GM18861 (cell line): ENCODE data around the gene HCFC1R1.

Experiments
- ATAC-seq: cut with Tn5 transposase; IDR thresholded peaks from one replicate; pipeline ENCODE4 v1.9.1; 2021; ENCODE audit not compliant: unreplicated experiment

The HCFC1R1 gene

DNA sequence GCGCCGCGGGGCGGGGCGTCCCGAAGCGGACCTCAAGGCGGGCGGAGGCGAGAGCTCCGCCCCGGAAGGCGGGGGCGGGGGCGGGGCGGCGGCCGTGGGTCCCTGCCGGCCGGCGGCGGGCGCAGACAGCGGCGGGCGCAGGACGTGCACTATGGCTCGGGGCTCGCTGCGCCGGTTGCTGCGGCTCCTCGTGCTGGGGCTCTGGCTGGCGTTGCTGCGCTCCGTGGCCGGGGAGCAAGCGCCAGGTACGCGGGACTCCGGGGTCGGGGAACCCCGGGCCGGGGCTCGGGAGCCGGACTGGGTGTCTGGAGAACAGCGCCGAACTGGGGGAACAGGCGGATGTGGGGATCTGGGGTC lies 3.5 kb downstream of the HCFC1R1 start, which contains the start of gene TNFRSF12A:
Gene TNFRSF12A, plus strand, starts transcription at position 122 of the 357 bp plus-strand sequence. Its CDS starts 30 bp downstream, at position 152.
- no peak for ATAC-seq

DNA sequence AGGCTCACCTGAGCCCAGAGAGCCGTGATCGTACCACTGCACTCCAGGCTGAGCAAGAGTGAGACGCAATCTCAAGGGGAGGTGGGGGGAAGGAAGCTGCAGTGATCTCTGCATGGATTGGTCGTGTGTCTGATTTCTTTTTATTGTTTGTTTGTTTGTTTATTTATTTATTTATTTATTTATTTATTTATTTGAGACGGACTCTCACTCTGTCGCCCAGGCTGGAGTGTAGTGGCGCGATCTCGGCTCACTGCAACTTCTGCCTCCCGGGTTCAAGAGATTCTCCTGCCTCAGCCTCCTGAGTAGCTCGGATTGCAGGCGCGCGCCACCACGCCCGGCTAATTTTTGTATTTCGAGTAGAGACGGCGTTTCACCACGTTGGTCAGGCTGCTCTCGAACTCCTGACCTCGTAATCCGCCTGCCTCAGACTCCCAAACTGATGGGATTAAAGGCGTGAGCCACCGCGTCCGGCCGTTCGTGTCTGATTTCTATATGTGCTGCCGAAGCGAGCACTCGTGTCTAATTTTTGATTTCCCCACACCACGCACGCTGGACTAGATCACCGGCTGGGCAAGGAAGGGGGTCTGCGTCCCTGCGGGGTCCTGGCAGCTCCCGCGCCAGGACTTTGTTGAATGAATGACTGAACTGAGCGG lies 4.0 kb downstream of the HCFC1R1 start:
- ATAC-seq = no peak

- no peak for ATAC-seq
Observed at GRCh38 chr16:3017794-3018506, 5.8 kb downstream of the HCFC1R1 start, which contains the start of gene CLDN6. Gene CLDN6, minus strand, starts transcription at chr16:3018183. Its CDS starts 2,162 bp downstream, at chr16:3016021.

GRCh38 chr16:3017344-3017743 lies 6.4 kb downstream of the HCFC1R1 start:
- no peak for ATAC-seq

GRCh38 chr16:3015865-3016521 lies 7.7 kb downstream of the HCFC1R1 start:
- ATAC-seq = no peak

- ATAC-seq = no peak
Observed at GRCh38 chr16:3014971-3015370, 8.8 kb downstream of the HCFC1R1 start.

DNA sequence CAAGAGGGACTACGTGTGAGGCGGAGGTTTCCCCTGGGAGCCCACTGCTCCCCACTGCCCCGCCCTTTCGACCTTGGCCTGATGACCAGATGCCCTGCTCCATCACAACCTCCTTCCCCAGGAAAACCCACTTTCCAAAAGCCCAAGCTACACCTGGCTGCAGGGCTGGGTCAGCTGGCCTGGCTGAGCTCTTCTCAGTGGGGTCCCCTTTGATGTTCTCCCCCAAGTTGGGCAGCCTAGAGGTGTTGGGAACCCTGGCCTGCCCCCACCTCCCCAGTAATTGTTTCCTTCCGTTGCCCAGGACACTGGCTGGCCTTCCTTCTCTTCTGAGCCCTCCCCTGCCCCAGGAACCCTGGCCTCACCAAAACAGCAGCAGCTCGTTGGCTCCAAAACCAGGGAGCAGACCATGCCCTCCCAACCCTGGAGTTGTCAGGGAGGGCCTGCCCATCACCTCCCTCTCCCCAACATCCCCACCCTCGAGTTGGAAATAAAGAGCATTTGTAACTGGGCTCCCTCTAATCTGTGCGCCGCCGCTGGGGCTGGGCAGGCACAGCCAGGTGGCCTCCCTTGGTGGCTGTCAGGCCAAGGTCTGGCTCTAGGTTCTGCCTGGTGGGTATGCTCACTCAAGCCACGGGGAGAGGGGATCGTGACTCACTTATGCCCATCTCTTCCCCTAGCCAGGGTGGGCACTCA lies 9.6 kb downstream of the HCFC1R1 start:
- no peak for ATAC-seq

- ATAC-seq = no peak
Observed at GRCh38 chr16:3013491-3013951, 10.2 kb downstream of the HCFC1R1 start.

DNA sequence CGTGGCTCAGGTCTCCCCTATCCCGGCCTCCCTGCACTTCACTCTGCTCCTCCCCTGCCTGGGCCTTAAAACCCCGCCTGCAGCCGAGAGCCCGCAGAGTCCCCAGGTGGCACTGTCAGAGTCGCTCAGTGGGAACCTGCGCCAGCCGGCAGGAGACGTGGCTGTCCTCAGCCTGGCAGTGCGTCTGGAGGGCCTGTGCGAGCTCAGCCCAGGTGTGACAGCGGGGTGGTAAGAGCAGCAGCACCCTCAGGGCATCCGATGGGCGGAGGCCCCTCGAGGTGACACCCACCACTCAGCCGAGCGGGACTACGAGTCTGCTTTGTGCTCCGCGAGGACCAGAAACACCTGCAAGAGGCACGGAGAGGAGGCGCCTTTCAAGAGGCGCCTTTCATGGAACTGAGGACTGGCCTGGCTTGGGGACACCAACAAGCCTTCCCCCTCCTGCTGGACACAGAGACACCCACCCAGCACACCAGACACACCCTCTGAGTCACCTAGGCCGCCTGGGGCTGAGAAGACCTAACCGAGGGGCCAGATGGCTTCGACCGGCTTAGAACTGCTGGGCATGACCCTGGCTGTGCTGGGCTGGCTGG lies 10.8 kb downstream of the HCFC1R1 start, which contains the start of gene CLDN9:
Gene CLDN9, plus strand, starts transcription at position 96 of the 593 bp plus-strand sequence. Its CDS starts 440 bp downstream, at position 536.
- no peak for ATAC-seq

GRCh38 chr16:3012246-3012645 lies 11.5 kb downstream of the HCFC1R1 start:
- no peak for ATAC-seq

DNA sequence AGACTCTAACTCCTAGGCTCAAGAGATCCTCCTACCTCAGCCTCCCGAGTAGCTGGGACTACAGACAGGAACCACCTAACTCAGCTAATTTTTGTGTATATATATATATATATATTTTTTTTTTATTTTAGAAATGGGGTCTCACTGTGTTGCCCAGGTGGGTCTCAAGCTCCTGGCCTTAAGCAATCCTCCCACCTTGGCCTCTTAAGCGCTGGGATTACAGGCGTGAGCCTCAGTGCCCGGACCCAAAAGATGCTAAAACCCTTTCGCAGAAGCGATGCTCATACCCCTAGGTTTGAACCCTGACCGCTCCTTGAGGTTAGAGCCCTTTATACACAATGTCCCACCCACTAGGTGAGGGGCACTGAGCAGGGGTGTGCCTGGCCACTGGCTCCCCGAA lies 13.2 kb downstream of the HCFC1R1 start:
- no peak for ATAC-seq

DNA sequence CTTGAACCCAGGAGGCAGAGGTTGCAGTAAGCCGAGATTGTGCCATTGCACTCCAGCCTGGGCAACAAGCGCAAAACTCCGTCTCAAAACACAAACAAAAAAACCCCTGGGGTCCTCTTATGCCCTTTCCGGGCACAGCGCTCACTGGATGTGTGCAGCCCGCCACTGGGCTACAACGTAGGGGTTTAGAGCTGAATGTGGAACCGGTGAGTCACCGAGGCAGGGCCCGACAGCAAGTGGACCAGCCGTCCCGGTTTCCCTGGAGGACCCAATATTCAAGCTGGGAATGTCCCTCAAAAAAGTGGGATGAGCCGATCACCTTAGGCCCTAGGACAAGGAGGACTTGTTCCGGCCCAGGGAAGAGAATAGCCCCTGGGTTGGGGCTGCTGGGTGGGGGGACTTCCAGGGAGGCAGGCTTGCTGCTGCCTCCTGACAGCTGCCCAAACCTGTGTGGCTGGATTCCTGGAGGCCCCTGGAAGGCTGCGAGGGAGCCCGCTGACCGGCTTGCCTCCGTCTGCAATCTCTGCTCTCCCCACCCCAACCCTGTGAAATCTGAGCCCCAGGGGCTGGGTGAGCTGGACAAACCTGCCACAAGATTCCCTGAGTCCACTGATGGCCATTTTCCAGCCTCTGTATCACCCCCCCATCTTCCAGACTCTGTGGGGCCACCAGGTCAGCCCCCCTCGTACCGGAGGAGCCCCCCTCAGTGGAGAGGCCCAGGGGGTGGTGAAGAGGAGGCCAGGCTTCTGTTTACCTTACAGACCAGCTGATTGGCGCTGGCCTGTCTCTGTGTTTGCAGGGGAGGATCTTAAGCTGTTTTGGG lies 14.0 kb downstream of the HCFC1R1 start:
- no peak for ATAC-seq

DNA sequence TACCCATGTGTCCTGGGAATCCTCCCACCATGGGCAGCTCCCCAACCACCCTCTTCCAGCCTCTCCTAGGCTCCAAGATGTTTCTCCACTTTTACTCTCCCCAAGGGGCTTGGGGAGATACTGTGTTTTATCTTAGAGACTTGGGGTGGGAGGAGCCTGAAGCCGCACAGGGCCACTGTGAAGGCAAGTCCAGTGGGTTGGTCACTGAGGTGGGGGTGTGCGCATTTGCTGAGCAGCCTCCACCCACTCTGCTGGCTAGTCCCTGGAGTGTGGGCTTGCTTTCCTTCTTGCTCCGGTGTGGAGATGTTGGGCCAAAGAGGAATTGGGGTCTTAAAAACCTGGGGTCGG lies 15.1 kb downstream of the HCFC1R1 start:
- ATAC-seq = no peak

DNA sequence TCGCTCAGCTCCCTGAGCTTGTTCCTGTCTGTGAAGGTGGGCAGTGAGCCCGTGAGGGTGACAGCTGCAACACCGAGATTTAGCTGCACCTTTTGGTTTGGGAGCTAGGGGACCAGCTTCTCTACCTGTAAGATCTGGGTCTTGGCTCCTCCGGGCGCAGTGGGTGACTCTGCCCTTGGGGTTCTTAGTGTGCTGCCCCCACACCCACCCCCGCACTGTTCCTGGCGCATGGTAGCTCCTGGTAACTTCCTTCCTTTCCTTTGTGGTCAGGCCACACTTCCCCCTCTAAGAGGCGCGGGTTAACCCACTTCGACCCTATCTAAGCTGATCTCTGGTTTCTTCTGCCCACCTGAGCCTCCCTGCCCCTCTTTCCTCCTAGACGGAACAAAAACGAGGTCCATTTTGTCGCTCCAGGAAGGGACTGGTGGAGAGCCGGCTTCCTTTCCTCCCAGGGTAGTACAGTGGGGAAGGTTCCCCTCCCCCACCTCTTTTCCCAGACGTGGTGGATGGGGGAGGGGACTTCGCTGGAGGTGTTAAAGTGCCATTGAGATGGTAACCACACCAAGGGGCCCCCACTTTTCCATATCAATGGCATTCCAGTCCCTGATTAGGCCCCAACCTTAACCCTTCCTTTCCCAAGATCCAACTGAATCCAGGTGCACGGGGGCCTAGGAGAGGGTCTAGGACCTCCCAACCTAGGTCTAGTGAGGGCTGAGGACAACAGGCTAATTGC lies 15.6 kb downstream of the HCFC1R1 start:
- no peak for ATAC-seq

- ATAC-seq = no peak
Observed at GRCh38 chr16:3007059-3007956, 16.4 kb downstream of the HCFC1R1 start.

- ATAC-seq = no peak
Observed at GRCh38 chr16:3004781-3005284, 18.9 kb downstream of the HCFC1R1 start.

- peak; percentile 2 for ATAC-seq
Observed at GRCh38 chr16:3004319-3004718, 19.4 kb downstream of the HCFC1R1 start.
